Neuron (in vitro differentiated cells): ENCODE results near the gene MAPKAP1.
"Not testable (repeated sequence)": the region's sequence is repeated elsewhere in the genome, so short reads cannot be mapped to it uniquely, and the experiment has no call there.

Experiments
- H2AFZ ChIP-seq: one replicate; pipeline ENCODE4 v1.6.1; 2013; ENCODE audit warnings: low read depth, mild to moderate bottlenecking, inconsistent platforms, low read length, moderate library complexity
- H3K27me3 ChIP-seq: one replicate; pipeline ENCODE4 v1.6.1; 2013; ENCODE audit warnings: low read length; ENCODE audit not compliant: insufficient read depth
- H3K36me3 ChIP-seq: one replicate; pipeline ENCODE4 v1.6.1; 2013; ENCODE audit warnings: low read length; ENCODE audit not compliant: insufficient read depth
- H3K4me1 ChIP-seq: one replicate; pipeline ENCODE4 v1.6.1; 2013; ENCODE audit warnings: low read length; ENCODE audit not compliant: insufficient read depth
- H3K4me3 ChIP-seq: 2 replicates; pipeline ENCODE4 v1.5.1; 2013; ENCODE audit warnings: mild to moderate bottlenecking, low read length, moderate library complexity
- H3K9me3 ChIP-seq: one replicate; pipeline ENCODE4 v1.6.1; 2013; ENCODE audit warnings: low read length

Gene MAPKAP1

DNA sequence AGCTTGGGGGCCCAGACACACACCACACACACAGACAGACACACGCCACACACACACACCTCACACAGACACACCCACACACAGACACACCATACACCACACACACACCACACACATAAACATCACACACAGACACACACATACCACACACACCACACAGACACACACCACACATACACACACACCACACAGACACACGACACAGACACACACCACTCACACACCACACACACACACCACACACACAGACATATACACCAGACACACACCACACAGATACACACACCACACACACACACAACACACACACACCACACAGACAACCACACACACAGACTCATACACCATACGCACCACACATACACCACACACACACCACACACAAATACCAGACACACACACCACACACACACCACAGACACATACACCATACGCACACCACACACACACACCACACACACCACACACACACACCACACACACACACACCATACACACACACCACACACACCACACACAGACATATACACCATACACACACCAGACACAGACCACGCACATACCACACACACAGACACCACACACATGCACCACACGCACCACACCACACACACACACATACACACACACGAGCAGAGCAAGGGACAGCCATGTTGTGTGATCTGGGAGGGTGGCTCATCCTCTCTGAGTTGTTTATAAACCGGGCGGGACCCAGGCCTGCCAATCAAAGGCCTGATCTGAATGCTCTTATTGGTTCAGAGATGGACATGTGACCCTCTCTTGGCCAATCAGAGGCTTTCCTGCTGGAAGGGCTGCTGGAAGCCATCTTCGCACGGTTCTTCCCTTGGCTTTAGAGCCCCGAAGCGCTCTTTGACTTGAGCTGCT lies 297.1 kb downstream of the MAPKAP1 start:
- H3K36me3 ChIP-seq, result no peaks in the 10 kb centered on the region
- H3K27me3 ChIP-seq, result peaks cover 2% of the 10 kb centered on the region
- no peak overlapping the region for H2AFZ ChIP-seq
- H3K9me3 ChIP-seq, result no peaks in the 10 kb centered on the region
- H3K4me3 ChIP-seq, result no peak overlapping the region
- H3K4me1 ChIP-seq, result peaks cover 4% of the 10 kb centered on the region

DNA sequence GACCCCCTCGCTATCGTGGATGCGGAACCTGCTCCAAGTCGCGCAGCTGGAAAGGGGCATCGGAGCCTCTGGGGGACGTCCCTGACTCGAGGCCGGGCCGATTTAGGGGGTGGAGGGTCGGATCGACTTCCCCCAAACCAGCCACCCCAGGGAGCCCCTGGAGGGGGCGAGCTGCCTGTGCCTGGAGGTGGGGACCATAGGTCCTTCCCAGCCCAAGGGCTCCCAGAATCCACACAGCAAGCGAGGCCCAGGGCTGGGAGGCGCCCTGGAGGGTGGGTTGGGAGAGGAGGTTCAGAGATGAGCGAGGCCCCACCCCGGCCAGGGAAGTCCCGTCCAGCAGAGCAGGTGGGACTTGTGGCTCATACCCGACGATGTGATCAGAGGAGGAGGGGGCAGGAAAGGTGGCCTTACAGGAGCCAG lies 297.8 kb downstream of the MAPKAP1 start:
- no peaks in the 10 kb centered on the region for H3K9me3 ChIP-seq
- peaks cover 2% of the 10 kb centered on the region for H3K27me3 ChIP-seq
- no peak overlapping the region for H3K4me3 ChIP-seq
- no peak overlapping the region for H2AFZ ChIP-seq
- H3K4me1 ChIP-seq, result peaks cover 4% of the 10 kb centered on the region
- no peaks in the 10 kb centered on the region for H3K36me3 ChIP-seq

DNA sequence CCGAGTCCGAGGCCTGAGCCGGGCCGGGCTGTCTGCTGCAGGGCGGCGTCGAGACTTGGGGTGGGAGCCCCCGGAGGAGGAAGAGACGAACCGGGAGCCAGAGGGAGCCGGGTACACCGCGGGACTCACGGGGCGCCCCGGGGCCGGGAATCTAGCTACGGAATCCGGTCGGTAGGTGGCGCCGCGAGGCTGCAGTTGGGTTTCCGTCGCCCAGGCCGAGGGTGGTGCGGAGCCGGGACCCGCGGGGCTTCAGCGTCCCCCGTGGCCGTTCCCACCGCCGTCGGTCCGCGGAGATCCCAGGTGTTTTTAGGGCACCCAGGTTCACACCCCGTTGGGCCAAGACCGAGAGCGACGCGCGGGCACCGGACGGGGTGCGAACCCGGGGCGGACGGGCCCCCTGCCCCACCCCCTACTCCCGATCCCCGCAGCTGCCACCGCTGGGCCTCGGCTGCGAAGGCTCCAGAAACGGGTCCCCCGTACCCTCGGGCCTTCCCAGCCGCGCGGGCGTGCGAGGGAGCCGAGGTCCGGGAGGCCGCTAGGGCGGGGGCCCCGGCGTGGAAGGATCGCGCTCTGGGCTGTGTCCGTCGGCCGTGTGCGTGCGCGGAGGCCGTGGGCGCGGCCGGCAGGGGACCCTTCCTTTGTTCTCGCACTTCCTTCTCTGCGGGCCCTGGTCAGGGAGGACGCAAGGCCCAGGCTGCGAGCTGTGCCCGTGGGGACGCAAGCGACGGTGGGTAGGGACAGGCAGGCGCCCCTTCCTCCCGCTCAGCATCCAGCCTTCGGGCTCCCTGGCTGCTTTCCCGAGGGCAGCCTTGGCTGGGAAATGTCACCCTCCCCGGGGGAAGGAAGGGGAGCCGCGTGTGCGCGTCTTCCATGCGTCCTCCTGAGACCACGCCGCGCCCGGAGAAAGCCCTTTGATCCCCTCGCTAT lies 298.8 kb downstream of the MAPKAP1 start:
- H3K27me3 ChIP-seq, result peaks cover 2% of the 10 kb centered on the region
- H2AFZ ChIP-seq, result peak overlapping the region; percentile 78
- no peaks in the 10 kb centered on the region for H3K9me3 ChIP-seq
- H3K4me1 ChIP-seq, result peaks cover 4% of the 10 kb centered on the region
- peak overlapping the region; percentile 34 for H3K4me3 ChIP-seq
- H3K36me3 ChIP-seq, result no peaks in the 10 kb centered on the region

DNA sequence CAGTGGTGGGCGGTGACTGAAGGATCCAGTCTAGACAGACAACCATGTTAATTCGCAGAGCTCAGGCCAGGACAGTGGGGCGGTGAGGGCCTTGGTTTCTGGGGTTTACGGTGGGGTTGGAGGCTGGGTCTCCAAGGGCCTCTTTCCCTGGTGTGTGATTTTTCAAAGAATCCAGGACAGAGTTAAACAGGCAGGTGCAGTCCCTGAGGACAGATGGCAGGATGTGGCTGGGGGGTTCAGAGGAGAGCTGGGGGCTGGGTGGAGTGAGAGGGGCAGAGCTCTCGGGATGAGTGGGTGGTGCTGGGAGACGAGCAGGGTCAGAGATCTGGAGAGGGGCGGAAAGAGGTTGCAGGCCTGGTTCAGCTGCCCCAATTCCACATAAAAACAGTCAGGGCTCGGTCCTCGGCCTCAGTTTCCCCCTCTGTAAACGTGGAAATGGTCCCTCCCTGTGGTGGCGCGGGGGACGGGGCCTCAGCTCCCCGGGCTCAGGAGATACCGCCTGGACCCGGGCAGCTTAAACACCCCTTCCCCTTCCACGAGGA lies 299.5 kb downstream of the MAPKAP1 start:
- peak overlapping the region; percentile 78 for H2AFZ ChIP-seq
- H3K36me3 ChIP-seq, result no peaks in the 10 kb centered on the region
- H3K4me1 ChIP-seq, result peaks cover 4% of the 10 kb centered on the region
- H3K27me3 ChIP-seq, result peaks cover 2% of the 10 kb centered on the region
- peak overlapping the region; percentile 34 for H3K4me3 ChIP-seq
- no peaks in the 10 kb centered on the region for H3K9me3 ChIP-seq

DNA sequence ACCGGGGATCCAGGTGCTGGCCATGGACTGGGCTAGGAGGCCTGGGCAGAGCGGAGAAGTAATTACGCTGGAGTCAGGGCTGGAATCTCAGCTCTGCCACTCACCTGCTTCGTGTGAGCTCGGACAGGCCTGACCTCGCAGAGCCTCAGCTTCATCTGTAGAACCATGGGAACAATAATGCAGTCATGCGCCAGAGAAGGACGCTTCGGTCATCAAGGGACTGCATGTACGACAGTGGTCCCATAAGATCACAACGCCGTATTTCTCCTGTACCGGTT lies 300.3 kb downstream of the MAPKAP1 start:
- no peaks in the 10 kb centered on the region for H3K9me3 ChIP-seq
- H2AFZ ChIP-seq, result no peak overlapping the region
- peaks cover 4% of the 10 kb centered on the region for H3K4me1 ChIP-seq
- no peaks in the 10 kb centered on the region for H3K36me3 ChIP-seq
- no peak overlapping the region for H3K4me3 ChIP-seq
- peaks cover 2% of the 10 kb centered on the region for H3K27me3 ChIP-seq

DNA sequence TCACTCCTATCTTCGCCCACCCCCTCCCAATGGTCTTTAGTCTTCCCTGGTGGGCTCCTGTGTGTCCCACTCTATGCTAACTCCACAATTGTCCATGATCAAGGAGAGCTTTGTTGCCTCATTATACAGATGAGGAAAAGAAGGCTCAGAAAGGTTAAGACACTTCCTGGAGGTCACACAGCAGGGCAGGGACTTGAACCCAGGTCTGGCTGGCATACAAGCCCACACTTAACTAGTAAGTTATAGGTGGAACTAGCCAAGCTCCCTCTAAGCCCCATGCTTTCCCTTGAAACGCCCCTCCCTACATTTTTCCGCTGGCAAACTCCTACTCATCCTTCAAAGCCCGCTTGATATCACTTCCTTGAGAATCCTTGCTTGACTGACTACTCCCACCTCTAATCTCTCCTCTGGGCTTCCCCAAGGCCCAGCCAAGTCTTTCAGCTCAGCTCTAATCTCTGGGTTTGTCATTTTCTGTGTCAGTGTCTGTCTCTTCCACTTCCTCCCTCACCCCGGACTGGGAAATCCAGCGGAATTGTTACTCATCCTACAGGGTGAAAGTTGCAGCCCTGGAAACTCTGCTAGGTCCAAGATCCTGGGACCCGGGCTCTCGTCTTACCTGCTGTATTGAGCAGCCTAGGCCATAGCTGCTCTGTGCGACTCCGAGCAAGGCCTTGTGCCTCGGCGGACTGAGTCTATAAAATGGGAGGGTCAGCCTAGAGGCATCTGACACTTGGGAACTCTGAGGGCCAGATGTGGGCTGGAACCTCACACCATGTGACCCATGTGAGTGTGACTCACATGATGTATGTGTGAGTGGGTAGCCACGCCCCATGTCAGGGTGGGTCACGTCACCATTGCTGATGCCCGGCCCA lies 300.8 kb downstream of the MAPKAP1 start:
- no peaks in the 10 kb centered on the region for H3K36me3 ChIP-seq
- H2AFZ ChIP-seq, result no peak overlapping the region
- peaks cover 2% of the 10 kb centered on the region for H3K27me3 ChIP-seq
- H3K4me3 ChIP-seq, result no peak overlapping the region
- H3K9me3 ChIP-seq, result no peaks in the 10 kb centered on the region
- peaks cover 4% of the 10 kb centered on the region for H3K4me1 ChIP-seq

DNA sequence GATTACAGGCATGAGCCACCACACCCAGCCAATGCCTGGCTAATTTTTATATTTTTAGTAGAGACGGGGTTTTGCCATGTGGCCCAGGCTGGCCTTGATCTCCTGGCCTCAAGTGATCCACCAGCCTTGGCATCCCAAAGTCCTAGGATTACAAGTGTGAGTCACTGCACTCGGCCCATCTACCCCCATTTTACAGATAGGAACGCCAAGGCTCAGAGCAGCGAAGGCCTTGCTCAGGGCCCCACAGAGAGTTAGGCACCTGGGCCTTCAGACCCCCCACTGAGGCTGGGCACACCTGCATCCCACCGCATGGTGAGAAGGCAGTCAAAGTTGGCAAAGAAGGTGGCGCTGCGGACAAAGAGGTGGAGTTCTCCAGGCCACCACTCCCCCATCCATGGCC lies 302.3 kb downstream of the MAPKAP1 start:
- Histone ChIP-seq H3K36me3 (no peaks in the 10 kb centered on the region), H3K27me3 (peaks cover 2% of the 10 kb centered on the region), H3K4me1 (peaks cover 4% of the 10 kb centered on the region), H3K9me3 (no peaks in the 10 kb centered on the region), H2AFZ (no peak overlapping the region), H3K4me3 (no peak overlapping the region)

DNA sequence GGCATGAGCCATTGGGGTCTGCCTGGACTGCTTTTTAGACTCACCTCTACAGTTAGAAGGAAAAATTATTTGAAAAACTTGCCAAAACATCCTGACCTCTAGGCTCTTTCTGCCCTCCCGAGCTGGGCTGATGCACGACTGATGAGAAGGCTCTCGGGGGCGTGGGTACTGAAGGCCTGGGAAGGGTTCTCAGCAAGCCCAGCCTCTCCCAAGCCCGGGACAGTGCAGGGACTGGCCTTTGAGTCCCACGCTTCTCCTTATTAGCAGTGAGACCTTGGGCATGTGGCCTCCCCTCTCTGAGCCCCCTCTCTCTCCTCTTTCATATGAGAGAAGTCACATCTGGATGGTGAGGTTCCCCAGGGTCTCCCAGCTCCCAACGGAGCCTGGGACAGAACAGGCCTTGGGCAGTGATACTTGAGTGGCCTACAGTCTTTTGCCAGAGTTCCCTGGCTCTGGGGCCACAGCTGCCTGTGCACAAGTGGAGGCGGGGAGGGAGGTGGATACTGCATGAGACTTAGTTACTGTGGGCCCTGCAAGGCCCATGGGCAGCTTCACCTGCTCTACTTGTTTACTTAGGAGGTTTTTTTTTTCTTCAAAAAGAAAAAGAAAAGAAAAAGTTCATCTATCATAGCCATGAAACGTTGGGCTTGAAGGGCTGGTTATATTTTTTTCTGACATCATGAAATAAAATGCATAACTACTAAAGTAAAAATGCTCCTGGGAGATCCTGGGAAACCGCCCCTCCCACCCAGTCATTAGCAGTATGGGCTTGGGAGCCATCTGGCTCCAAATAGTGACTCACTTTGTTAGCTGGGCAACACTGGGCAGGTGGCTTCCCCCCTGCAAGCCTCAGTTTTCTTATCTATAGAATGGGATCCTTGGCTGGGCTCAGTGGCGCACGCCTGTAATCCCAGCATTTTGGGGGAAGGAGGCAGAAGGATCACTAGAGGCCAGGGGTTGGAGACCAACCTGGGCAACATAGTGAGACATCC lies 306.0 kb downstream of the MAPKAP1 start:
- Histone ChIP-seq H3K9me3 (no peaks in the 10 kb centered on the region), H3K4me1 (no peaks in the 10 kb centered on the region), H3K27me3 (no peaks in the 10 kb centered on the region), H2AFZ (no peak overlapping the region), H3K4me3 (no peak overlapping the region), H3K36me3 (no peaks in the 10 kb centered on the region)

DNA sequence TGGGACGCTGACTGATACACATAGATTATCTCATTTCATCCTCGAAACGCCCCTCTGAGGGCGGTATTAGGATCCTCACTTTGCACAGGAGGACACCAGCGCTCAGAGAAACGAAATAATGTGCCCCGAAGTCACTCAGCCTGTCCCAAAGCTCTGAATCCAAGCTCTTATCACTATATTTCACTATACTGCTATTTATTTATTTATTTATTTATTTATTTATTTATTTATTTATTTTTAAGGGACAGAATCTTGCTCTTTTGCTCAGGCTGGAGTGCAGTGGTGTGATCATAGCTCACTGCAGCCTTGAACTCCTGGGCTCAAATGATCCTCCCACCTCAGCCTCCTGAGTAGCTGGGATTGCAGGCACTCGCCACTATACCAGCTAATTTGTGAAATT lies 306.8 kb downstream of the MAPKAP1 start:
- H3K27me3 ChIP-seq, H3K4me3 ChIP-seq, H3K4me1 ChIP-seq, H3K9me3 ChIP-seq, H3K36me3 ChIP-seq, H2AFZ ChIP-seq: not testable (repeated sequence)

DNA sequence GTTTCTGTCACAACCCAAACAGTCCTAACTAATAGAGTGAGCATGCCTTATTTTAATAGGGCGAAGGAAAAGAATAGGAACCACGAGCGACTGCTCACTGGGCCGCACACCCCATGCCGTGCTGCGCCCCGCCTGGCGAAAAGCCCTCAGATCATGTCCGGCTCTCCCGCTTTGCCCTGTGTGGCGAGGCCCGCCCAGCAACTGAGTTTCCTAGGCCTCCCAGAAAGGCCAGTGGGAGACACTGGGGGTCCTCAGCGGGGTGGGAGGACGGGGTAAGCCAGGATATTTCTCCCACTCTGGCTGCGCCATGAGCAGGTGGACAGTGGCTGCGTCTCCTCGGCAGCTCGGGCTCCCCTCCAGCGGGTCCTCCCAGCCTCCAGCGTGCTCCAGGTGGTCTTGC lies 307.3 kb downstream of the MAPKAP1 start:
- Histone ChIP-seq H2AFZ (no peak overlapping the region), H3K36me3 (no peaks in the 10 kb centered on the region), H3K4me3 (no peak overlapping the region), H3K4me1 (no peaks in the 10 kb centered on the region), H3K27me3 (no peaks in the 10 kb centered on the region), H3K9me3 (no peaks in the 10 kb centered on the region)

DNA sequence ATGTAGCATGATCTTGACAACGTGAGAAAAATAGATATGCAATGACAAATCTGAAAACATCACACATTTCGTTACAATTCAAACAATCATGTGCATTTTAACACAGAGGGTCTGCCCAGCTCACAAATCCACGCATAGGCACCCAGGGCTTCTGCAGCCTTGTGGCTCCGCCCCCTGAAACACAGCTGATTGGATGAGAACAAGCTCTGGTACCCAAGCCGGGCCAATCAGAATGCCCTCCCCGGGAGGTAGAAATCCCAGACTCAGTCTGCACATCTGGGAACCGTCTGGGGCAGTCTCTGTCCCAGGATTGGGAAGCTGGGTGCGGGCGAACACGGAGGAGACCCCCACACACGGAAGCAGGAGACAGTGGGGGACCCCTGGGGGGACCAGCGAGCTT lies 307.8 kb downstream of the MAPKAP1 start:
- H2AFZ ChIP-seq, result no peak overlapping the region
- H3K27me3 ChIP-seq, result no peaks in the 10 kb centered on the region
- no peaks in the 10 kb centered on the region for H3K4me1 ChIP-seq
- H3K4me3 ChIP-seq, result no peak overlapping the region
- no peaks in the 10 kb centered on the region for H3K9me3 ChIP-seq
- H3K36me3 ChIP-seq, result no peaks in the 10 kb centered on the region

DNA sequence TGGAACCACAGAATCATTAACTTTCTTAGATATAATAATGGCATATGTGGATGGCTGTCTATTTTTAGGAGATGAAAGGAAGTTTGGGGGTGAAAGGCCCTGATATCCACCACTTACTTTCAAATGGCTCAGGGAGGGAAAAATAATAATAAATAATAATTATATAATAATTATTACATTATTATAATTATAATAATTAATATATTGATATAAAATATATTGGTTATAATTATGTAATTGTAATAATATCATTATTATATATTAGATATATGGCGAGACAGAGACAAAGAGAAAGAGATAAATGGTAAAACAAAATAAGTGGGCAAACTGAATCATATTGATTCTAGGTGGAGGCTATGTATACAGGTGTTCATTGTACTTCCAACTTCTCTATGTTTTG lies 308.8 kb downstream of the MAPKAP1 start:
- Histone ChIP-seq H3K4me3 (no peak overlapping the region), H3K27me3 (no peaks in the 10 kb centered on the region), H2AFZ (no peak overlapping the region), H3K36me3 (no peaks in the 10 kb centered on the region), H3K9me3 (no peaks in the 10 kb centered on the region), H3K4me1 (no peaks in the 10 kb centered on the region)
